HepG2 (cell line): ENCODE results near the gene NUAK2. TPM values are rescaled to one million over a fixed set of nuclear protein-coding genes. Genes with fewer than 3 reads are reported as not detected.

Source experiments
- FIP1L1 ChIP-seq: fragments of 200-400 bp; formaldehyde crosslinking; IDR thresholded peaks from 2 replicates; pipeline ENCODE4 v1.6.1; 2018; ENCODE audit warnings: low read depth, mild to moderate bottlenecking, low read length, moderate library complexity, borderline replicate concordance; ENCODE audit not compliant: insufficient read depth
- GABPB1 ChIP-seq: IDR thresholded peaks from 2 replicates; pipeline ENCODE4 v1.6.1; 2016; ENCODE audit warnings: mild to moderate bottlenecking, missing genetic modification reagents, moderate library complexity, missing compliant biosample characterization
- IRF2 ChIP-seq: IDR thresholded peaks from 2 replicates; pipeline ENCODE4 v1.6.1; 2018; ENCODE audit warnings: missing genetic modification reagents, missing compliant biosample characterization
- MZF1 ChIP-seq: sonication (generic); formaldehyde crosslinking; IDR thresholded peaks from 2 replicates; pipeline ENCODE4 v1.8.1; 2023; ENCODE audit warnings: mild to moderate bottlenecking, missing genetic modification reagents, borderline replicate concordance
- SIN3A ChIP-seq: IDR thresholded peaks from 2 replicates; pipeline ENCODE4 v1.6.1; 2011; ENCODE audit warnings: low read depth, mild to moderate bottlenecking, control low read depth, low read length, borderline replicate concordance
- SOX13 ChIP-seq, 3 experiments: fragments of 450-650 bp in 1 of 3; sonication (generic) in 1 of 3; formaldehyde crosslinking in 1 of 3; IDR thresholded peaks in 2 of 3; conservative IDR thresholded peaks in 1 of 3; 2 replicates each; pipeline versions ENCODE4 v1.5.0 to v1.6.1; 2016 to 2020; ENCODE audit warnings: antibody characterized with exemption in 1 of 3, mild to moderate bottlenecking in 1 of 3, missing compliant biosample characterization in 1 of 3, missing genetic modification reagents in 1 of 3, moderate library complexity in 1 of 3
- TCF7L2 ChIP-seq: IDR thresholded peaks from 2 replicates; pipeline ENCODE4 v1.6.1; 2011; ENCODE audit warnings: mild to moderate bottlenecking, low read depth, low read length, moderate library complexity
- ZNF317 ChIP-seq: sonication (generic); formaldehyde crosslinking; IDR thresholded peaks from 2 replicates; pipeline ENCODE4 v1.5.0; 2020; ENCODE audit warnings: mild to moderate bottlenecking, missing genetic modification reagents
- ZNF567 ChIP-seq: sonication (generic); formaldehyde crosslinking; IDR thresholded peaks from 2 replicates; pipeline ENCODE4 v1.8.1; 2023; ENCODE audit warnings: mild to moderate bottlenecking, missing genetic modification reagents, borderline replicate concordance
- ZNF615 ChIP-seq: sonication (generic); formaldehyde crosslinking; IDR thresholded peaks from 2 replicates; pipeline ENCODE4 v1.5.0; 2020; ENCODE audit warnings: mild to moderate bottlenecking, missing genetic modification reagents, borderline replicate concordance
- ZNF772 ChIP-seq: sonication (generic); formaldehyde crosslinking; IDR thresholded peaks from 2 replicates; pipeline ENCODE4 v1.5.0; 2020; ENCODE audit warnings: mild to moderate bottlenecking, missing genetic modification reagents
- polyA plus RNA-seq, 8 experiments: library from polyadenylated mRNA; depleted of rRNA in 3 of 8; stranded (reverse) in 7 of 8; unstranded in 1 of 8; fragments of >200 nt; fragmentation: Illumina TruSeq in 4 of 8; extraction: Trizol in 4 of 8; gene quantifications; 2 replicates each; pipeline versions ENCODE4 v1.2.1 to v1.2.3, GENCODE V29; 2011 to 2016; ENCODE audit warnings: low read depth in 4 of 8, missing spikeins in 1 of 8, mixed read lengths in 1 of 8; ENCODE audit not compliant: insufficient read depth in 1 of 8
- total RNA-seq, 5 experiments: library from RNA; depleted of rRNA; stranded (reverse); fragments of >200 nt; fragmentation: Illumina TruSeq; extraction: Trizol; gene quantifications; 2 replicates each; pipeline ENCODE4 v1.2.3, GENCODE V29; 2016; ENCODE audit warnings: low read depth in 1 of 5
- TF ChIP-seq, protein P1 (sequence below): fragments of 450-650 bp; IDR thresholded peaks from 2 replicates; pipeline ENCODE4 v1.6.1; 2016
- TF ChIP-seq, protein P2 (sequence below): sonication (generic); formaldehyde crosslinking; IDR thresholded peaks from 2 replicates; pipeline ENCODE4 v1.5.0; 2020; ENCODE audit warnings: mild to moderate bottlenecking, missing genetic modification reagents, borderline replicate concordance

Gene NUAK2
- total and polyA plus RNA-seq, 2 of the 13 experiments (the other 11 are each of a cell fraction or from before 2014, with no cell fraction given), result 0.75 to 1.1 TPM

DNA sequence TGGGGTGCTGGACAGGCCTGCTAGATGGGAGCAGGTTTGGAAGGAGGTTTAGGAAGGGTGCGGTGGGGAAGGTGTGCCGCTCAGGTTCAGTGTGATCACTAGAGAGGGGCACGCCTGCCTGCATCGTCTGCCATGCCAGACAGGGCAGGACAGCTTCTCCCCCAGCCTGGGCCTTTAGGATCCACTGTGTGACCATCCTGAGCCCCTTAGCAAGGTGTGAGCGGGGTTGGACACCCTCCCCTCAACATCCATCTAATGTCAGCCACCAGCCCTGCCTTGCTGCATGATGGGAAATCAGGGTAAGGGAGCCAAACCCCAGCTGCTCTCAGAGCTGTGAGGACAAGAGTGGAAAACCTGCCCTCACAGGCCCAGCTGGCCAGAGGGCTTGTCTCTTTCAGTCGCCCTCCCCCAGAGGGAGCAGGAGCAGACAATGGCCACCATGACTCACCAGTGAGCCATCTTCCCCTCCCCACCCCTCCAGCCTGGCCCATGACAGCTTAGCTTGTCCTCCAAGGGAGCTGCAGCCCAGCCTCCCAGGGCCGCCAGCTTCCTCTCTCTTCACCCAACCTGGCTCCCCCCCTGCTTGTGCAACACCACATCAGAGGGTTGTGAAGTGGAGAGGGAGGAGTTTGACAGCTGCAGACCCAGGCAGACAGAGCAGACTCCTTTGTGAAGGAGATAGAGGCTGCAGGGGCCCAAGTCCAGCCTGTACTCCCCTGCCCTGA, 37.0 kb downstream of the NUAK2 start (continued):
- TF ChIP-seq, protein P1, sequence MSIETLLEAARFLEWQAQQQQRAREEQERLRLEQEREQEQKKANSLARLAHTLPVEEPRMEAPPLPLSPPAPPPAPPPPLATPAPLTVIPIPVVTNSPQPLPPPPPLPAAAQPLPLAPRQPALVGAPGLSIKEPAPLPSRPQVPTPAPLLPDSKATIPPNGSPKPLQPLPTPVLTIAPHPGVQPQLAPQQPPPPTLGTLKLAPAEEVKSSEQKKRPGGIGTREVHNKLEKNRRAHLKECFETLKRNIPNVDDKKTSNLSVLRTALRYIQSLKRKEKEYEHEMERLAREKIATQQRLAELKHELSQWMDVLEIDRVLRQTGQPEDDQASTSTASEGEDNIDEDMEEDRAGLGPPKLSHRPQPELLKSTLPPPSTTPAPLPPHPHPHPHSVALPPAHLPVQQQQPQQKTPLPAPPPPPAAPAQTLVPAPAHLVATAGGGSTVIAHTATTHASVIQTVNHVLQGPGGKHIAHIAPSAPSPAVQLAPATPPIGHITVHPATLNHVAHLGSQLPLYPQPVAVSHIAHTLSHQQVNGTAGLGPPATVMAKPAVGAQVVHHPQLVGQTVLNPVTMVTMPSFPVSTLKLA, result no peak
- TF ChIP-seq SIN3A (0 out of 2 replicates have a peak, but pooled peaks have one; percentile 47), MZF1 (no peak), ZNF772 (CRISPR knock-in tag) (no peak), ZNF615 (CRISPR knock-in tag) (no peak), ZNF567 (no peak), IRF2 (CRISPR knock-in tag) (peak; percentile 69; the same call in 1 of the 2 replicates), TCF7L2 (no peak), SOX13 (IDR thresholded peaks at IDR 0.05) (peak; percentile 65; the same call in 1 of the 2 replicates), SOX13 (CRISPR knock-in tag; conservative IDR thresholded peaks at IDR 0.05 in 1 of 2, IDR thresholded peaks at IDR 0.05 in 1 of 2) (peak in 1 of 2 experiments; percentile 90; a peak in 2 of 4 replicates), ZNF317 (CRISPR knock-in tag) (0 out of 2 replicates have a peak, but pooled peaks have one; percentile 29), GABPB1 (CRISPR knock-in tag) (peak; percentile 54; the same call in 1 of the 2 replicates), FIP1L1 (no peak)
- TF ChIP-seq, protein P2, sequence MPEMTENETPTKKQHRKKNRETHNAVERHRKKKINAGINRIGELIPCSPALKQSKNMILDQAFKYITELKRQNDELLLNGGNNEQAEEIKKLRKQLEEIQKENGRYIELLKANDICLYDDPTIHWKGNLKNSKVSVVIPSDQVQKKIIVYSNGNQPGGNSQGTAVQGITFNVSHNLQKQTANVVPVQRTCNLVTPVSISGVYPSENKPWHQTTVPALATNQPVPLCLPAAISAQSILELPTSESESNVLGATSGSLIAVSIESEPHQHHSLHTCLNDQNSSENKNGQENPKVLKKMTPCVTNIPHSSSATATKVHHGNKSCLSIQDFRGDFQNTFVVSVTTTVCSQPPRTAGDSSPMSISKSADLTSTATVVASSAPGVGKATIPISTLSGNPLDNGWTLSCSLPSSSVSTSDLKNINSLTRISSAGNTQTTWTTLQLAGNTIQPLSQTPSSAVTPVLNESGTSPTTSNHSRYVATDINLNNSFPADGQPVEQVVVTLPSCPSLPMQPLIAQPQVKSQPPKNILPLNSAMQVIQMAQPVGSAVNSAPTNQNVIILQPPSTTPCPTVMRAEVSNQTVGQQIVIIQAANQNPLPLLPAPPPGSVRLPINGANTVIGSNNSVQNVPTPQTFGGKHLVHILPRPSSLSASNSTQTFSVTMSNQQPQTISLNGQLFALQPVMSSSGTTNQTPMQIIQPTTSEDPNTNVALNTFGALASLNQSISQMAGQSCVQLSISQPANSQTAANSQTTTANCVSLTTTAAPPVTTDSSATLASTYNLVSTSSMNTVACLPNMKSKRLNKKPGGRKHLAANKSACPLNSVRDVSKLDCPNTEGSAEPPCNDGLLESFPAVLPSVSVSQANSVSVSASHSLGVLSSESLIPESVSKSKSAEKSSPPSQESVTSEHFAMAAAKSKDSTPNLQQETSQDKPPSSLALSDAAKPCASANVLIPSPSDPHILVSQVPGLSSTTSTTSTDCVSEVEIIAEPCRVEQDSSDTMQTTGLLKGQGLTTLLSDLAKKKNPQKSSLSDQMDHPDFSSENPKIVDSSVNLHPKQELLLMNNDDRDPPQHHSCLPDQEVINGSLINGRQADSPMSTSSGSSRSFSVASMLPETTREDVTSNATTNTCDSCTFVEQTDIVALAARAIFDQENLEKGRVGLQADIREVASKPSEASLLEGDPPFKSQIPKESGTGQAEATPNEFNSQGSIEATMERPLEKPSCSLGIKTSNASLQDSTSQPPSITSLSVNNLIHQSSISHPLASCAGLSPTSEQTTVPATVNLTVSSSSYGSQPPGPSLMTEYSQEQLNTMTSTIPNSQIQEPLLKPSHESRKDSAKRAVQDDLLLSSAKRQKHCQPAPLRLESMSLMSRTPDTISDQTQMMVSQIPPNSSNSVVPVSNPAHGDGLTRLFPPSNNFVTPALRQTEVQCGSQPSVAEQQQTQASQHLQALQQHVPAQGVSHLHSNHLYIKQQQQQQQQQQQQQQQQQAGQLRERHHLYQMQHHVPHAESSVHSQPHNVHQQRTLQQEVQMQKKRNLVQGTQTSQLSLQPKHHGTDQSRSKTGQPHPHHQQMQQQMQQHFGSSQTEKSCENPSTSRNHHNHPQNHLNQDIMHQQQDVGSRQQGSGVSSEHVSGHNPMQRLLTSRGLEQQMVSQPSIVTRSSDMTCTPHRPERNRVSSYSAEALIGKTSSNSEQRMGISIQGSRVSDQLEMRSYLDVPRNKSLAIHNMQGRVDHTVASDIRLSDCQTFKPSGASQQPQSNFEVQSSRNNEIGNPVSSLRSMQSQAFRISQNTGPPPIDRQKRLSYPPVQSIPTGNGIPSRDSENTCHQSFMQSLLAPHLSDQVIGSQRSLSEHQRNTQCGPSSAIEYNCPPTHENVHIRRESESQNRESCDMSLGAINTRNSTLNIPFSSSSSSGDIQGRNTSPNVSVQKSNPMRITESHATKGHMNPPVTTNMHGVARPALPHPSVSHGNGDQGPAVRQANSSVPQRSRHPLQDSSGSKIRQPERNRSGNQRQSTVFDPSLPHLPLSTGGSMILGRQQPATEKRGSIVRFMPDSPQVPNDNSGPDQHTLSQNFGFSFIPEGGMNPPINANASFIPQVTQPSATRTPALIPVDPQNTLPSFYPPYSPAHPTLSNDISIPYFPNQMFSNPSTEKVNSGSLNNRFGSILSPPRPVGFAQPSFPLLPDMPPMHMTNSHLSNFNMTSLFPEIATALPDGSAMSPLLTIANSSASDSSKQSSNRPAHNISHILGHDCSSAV (CRISPR knock-in tag), result no peak
